IMR-90 (cell line): Measurements from ENCODE around the gene SOBP. TPM values are rescaled to one million over a fixed set of nuclear protein-coding genes. Genes with fewer than 3 reads are reported as not detected.

Experiments
- ATAC-seq: fragments of 200-7000 bp; cut with Tn5 transposase; 2 replicates; pipeline ENCODE4 v1.9.1; 2020; ENCODE audit warnings: low read depth, mild to moderate bottlenecking, moderate library complexity
- BruUV-seq: library from RNA; stranded (reverse); fragments of 400-500 nt; replicated peaks from 2 replicates; lab custom pipeline; 2021; lab: Mats Ljungman, UMichigan
- CTCF ChIA-PET: fragments of 300-600 bp; formaldehyde crosslinking; extraction: SDS; loops from one replicate; lab custom pipeline; 2021; ENCODE audit warnings: antibody characterized with exemption; lab: Yijun Ruan, JAX
- POLR2A ChIA-PET: fragments of 300-600 bp; sonication (Branson Sonifier 250); formaldehyde crosslinking; loops from one replicate; lab custom pipeline; 2022; ENCODE audit warnings: antibody characterized with exemption; ENCODE audit not compliant: unreplicated experiment; lab: Charles Lee
- DNase-seq: peaks from one replicate; pipeline ENCODE4 v3.0.0; 2013
- H2AFZ ChIP-seq: replicated peaks from 2 replicates; pipeline ENCODE3; 2013; ENCODE audit warnings: low read length, mild to moderate bottlenecking; ENCODE audit not compliant: poor library complexity
- H2AK5ac ChIP-seq: 2 replicates; pipeline ENCODE4 v1.6.1; 2013; ENCODE audit warnings: low read depth, low read length, inconsistent platforms
- H2AK9ac ChIP-seq: replicated peaks from 2 replicates; pipeline ENCODE3; 2013; ENCODE audit warnings: mild to moderate bottlenecking, low read depth, low read length, moderate library complexity; ENCODE audit not compliant: poor library complexity
- H2BK120ac ChIP-seq: 2 replicates; pipeline ENCODE4 v1.6.1; 2013; ENCODE audit warnings: low read depth, low read length, inconsistent platforms
- H2BK15ac ChIP-seq: 3 replicates; pipeline ENCODE4 v1.6.1; 2013; ENCODE audit warnings: low read depth, low read length, inconsistent platforms
- H2BK20ac ChIP-seq: 2 replicates; pipeline ENCODE4 v1.6.1; 2013; ENCODE audit warnings: low read depth, mild to moderate bottlenecking, inconsistent platforms, low read length, moderate library complexity
- H2BK5ac ChIP-seq: 2 replicates; pipeline ENCODE4 v1.6.1; 2013; ENCODE audit warnings: mild to moderate bottlenecking, low read depth, low read length, inconsistent platforms; ENCODE audit not compliant: poor library complexity, severe bottlenecking
- H3K14ac ChIP-seq: replicated peaks from 2 replicates; pipeline ENCODE4 v1.6.1; 2013; ENCODE audit warnings: low read depth, low read length, inconsistent platforms
- H3K18ac ChIP-seq: 2 replicates; pipeline ENCODE4 v1.6.1; 2013; ENCODE audit warnings: low read depth, low read length, control low read depth
- H3K23ac ChIP-seq: 2 replicates; pipeline ENCODE4 v1.6.1; 2013; ENCODE audit warnings: low read depth, low read length, inconsistent platforms
- H3K27ac ChIP-seq: 2 replicates; pipeline ENCODE4 v1.5.1; 2013; ENCODE audit warnings: mild to moderate bottlenecking, control low read depth, low read length; ENCODE audit not compliant: insufficient read depth
- H3K27me3 ChIP-seq: 2 replicates; pipeline ENCODE4 v1.6.1; 2013; ENCODE audit warnings: low read length; ENCODE audit not compliant: control insufficient read depth, insufficient read depth
- H3K36me3 ChIP-seq: 2 replicates; pipeline ENCODE4 v1.6.1; 2013; ENCODE audit warnings: low read length, mixed read lengths; ENCODE audit not compliant: control insufficient read depth, insufficient read depth
- H3K4ac ChIP-seq: 2 replicates; pipeline ENCODE4 v1.6.1; 2013; ENCODE audit warnings: low read depth, low read length, inconsistent platforms
- H3K4me1 ChIP-seq: 2 replicates; pipeline ENCODE4 v1.6.1; 2013; ENCODE audit warnings: low read length, mixed read lengths; ENCODE audit not compliant: control insufficient read depth, insufficient read depth
- H3K4me2 ChIP-seq: 2 replicates; pipeline ENCODE4 v1.6.1; 2013; ENCODE audit warnings: low read depth, mild to moderate bottlenecking, control low read depth, low read length, moderate library complexity
- H3K4me3 ChIP-seq: 2 replicates; pipeline ENCODE4 v1.5.1; 2013; ENCODE audit warnings: low read depth, mild to moderate bottlenecking, control low read depth, low read length, moderate library complexity; ENCODE audit not compliant: insufficient read depth
- H3K56ac ChIP-seq: 2 replicates; pipeline ENCODE4 v1.6.1; 2013; ENCODE audit warnings: low read length, inconsistent platforms; ENCODE audit not compliant: insufficient read depth; ENCODE audit errors: extremely low read depth
- H3K79me1 ChIP-seq, 2 experiments: 2 replicates each; pipeline ENCODE4 v1.6.1; 2013; ENCODE audit warnings: low read length in 2 of 2, inconsistent platforms in 1 of 2, low read depth in 1 of 2
- H3K9ac ChIP-seq: 2 replicates; pipeline ENCODE4 v1.6.1; 2013; ENCODE audit warnings: low read depth, low read length, control low read depth
- H3K9me1 ChIP-seq: 2 replicates; pipeline ENCODE4 v1.6.1; 2013; ENCODE audit warnings: low read length, inconsistent platforms; ENCODE audit not compliant: insufficient read depth
- H3K9me3 ChIP-seq: 2 replicates; pipeline ENCODE4 v1.6.1; 2013; ENCODE audit warnings: low read length; ENCODE audit not compliant: control insufficient read depth, insufficient read depth
- H4K20me1 ChIP-seq: 2 replicates; pipeline ENCODE4 v1.6.1; 2013; ENCODE audit warnings: low read length, inconsistent platforms; ENCODE audit not compliant: insufficient read depth
- H4K5ac ChIP-seq: 2 replicates; pipeline ENCODE4 v1.6.1; 2013; ENCODE audit warnings: mild to moderate bottlenecking, low read depth, low read length, control low read depth
- H4K8ac ChIP-seq, 2 experiments: 2 replicates each; pipeline ENCODE4 v1.6.1; 2013; ENCODE audit warnings: low read depth in 2 of 2, low read length in 2 of 2, control low read depth in 1 of 2, inconsistent platforms in 1 of 2
- H4K91ac ChIP-seq: 2 replicates; pipeline ENCODE4 v1.6.1; 2013; ENCODE audit warnings: low read depth, low read length, inconsistent platforms; ENCODE audit not compliant: insufficient read depth
- BHLHE40 ChIP-seq: fragments of 150-350 bp; IDR thresholded peaks from 2 replicates; pipeline ENCODE4 v1.6.1; 2016; ENCODE audit warnings: mild to moderate bottlenecking, low read depth, low read length
- CEBPB ChIP-seq: IDR thresholded peaks from 2 replicates; pipeline ENCODE4 v1.6.1; 2012; ENCODE audit warnings: low read depth, low read length, improper control_type of control experiment
- CTCF ChIP-seq: conservative IDR thresholded peaks from 2 replicates; pipeline ENCODE4 v1.5.1; 2012; ENCODE audit warnings: mild to moderate bottlenecking, low read depth, low read length, improper control_type of control experiment
- ELK1 ChIP-seq: fragments of 150-350 bp; IDR thresholded peaks from 2 replicates; pipeline ENCODE4 v1.6.1; 2016; ENCODE audit warnings: low read depth, mild to moderate bottlenecking, low read length, moderate library complexity, borderline replicate concordance
- FOS ChIP-seq: fragments of 150-350 bp; IDR thresholded peaks from 2 replicates; pipeline ENCODE4 v1.6.1; 2016; ENCODE audit warnings: low read depth, low read length
- MAFK ChIP-seq: IDR thresholded peaks from 2 replicates; pipeline ENCODE4 v1.6.1; 2012; ENCODE audit warnings: low read depth, low read length, improper control_type of control experiment
- MAZ ChIP-seq: IDR thresholded peaks from 2 replicates; pipeline ENCODE4 v1.6.1; 2012; ENCODE audit warnings: low read depth, mild to moderate bottlenecking, low read length, improper control_type of control experiment, moderate library complexity, borderline replicate concordance
- MXI1 ChIP-seq: IDR thresholded peaks from 2 replicates; pipeline ENCODE4 v1.6.1; 2012; ENCODE audit warnings: low read depth, mild to moderate bottlenecking, low read length, moderate library complexity, borderline replicate concordance
- NFE2L2 ChIP-seq: fragments of 150-350 bp; IDR thresholded peaks from 2 replicates; pipeline ENCODE4 v1.6.1; 2016; ENCODE audit warnings: low read depth, mild to moderate bottlenecking, low read length
- POLR2A ChIP-seq: IDR thresholded peaks from 2 replicates; pipeline ENCODE4 v1.6.1; 2012; ENCODE audit warnings: mild to moderate bottlenecking, low read depth, low read length
- RAD21 ChIP-seq: IDR thresholded peaks from 2 replicates; pipeline ENCODE4 v1.6.1; 2012; ENCODE audit warnings: low read length, improper control_type of control experiment
- RCOR1 ChIP-seq: IDR thresholded peaks from 2 replicates; pipeline ENCODE4 v1.6.1; 2012; ENCODE audit warnings: mild to moderate bottlenecking, low read length, improper control_type of control experiment; ENCODE audit not compliant: insufficient replicate concordance
- RFX5 ChIP-seq: IDR thresholded peaks from 2 replicates; pipeline ENCODE4 v1.8.0; 2012; ENCODE audit warnings: low read depth, mild to moderate bottlenecking, low read length, moderate library complexity
- SMC3 ChIP-seq: fragments of 150-350 bp; IDR thresholded peaks from 2 replicates; pipeline ENCODE4 v1.6.1; 2016; ENCODE audit warnings: low read depth, mild to moderate bottlenecking, antibody characterized with exemption, low read length, moderate library complexity
- USF2 ChIP-seq: fragments of 150-350 bp; IDR thresholded peaks from 2 replicates; pipeline ENCODE4 v1.6.1; 2017; ENCODE audit warnings: mild to moderate bottlenecking, antibody characterized with exemption, low read length, low read depth
- WGBS, 2 experiments: methylation state at CpG; one replicate each; pipeline versions ENCODE4 v1.1.5 to v1.1.7; 2013; ENCODE audit warnings: missing lambda C conversion rate in 2 of 2; ENCODE audit not compliant: insufficient read length in 1 of 2; ENCODE audit errors: extremely low coverage in 2 of 2; 5-methylcytosine and 5-hydroxymethylcytosine counted together
- dilution Hi-C: fragments of 300-500 bp; cut with HindIII; formaldehyde crosslinking; loops from one replicate; pipeline ENCODE4 v1.14.3; 2018; ENCODE audit warnings: low sequenced_read_pairs; ENCODE audit not compliant: unreplicated experiment
- in situ Hi-C: fragments of 300-500 bp; cut with MboI; formaldehyde crosslinking; loops from 3 replicates; pipeline ENCODE4 v1.14.3; 2019; ENCODE audit warnings: low sequenced_read_pairs, inconsistent platforms, mixed read lengths
- intact Hi-C: fragments of 100-400 bp; cut with micrococcal nuclease; formaldehyde crosslinking; loops from 2 replicates; pipeline ENCODE4 v1.10.0; 2022
- polyA plus RNA-seq, 3 experiments: library from polyadenylated mRNA; depleted of rRNA; stranded (reverse); fragments of >200 nt; gene quantifications; 2 replicates each; pipeline ENCODE4 v1.2.3, GENCODE V29; 2012; ENCODE audit warnings: low replicate concordance in 1 of 3
- total RNA-seq: library from RNA; depleted of rRNA; stranded (reverse); fragments of >200 nt; gene quantifications from 2 replicates; pipeline ENCODE4 v1.2.3, GENCODE V29; 2012

The SOBP gene
- total and polyA plus RNA-seq, 2 of the 4 experiments (the other 2 are of a cell fraction), result 0.60 to 0.72 TPM

- CTCF ChIA-PET, result interaction anchor here (1.2 kb wide), 1 partner anchor 63 kb away, joined by 4 read pairs; no protein-coding TSS in a partner anchor
These were observed 131.5 kb downstream of the SOBP start for GRCh38 chr6:107621229-107621937.

More at GRCh38 chr6:107621229-107621937, 131.5 kb downstream of the SOBP start:
- no peaks in the 10 kb centered on the region; the same call in 1 of the 2 replicates for H3K9me1 ChIP-seq
- H4K8ac ChIP-seq, result no peak overlapping the region
- no CpG with 5 or more reads among the region's 6 CpGs for WGBS, 2 experiments
- TF ChIP-seq USF2 (no peak), RAD21 (no peak), RCOR1 (no peak), MXI1 (no peak), NFE2L2 (no peak), SMC3 (no peak), BHLHE40 (no peak), MAFK (no peak), POLR2A (no peak), MAZ (no peak), FOS (no peak), ELK1 (no peak), RFX5 (no peak), CEBPB (no peak), CTCF (no peak)
- H3K9me3 ChIP-seq, result no peaks in the 10 kb centered on the region
- H3K4me3 ChIP-seq, result no peak overlapping the region
- no peak overlapping the region for H3K27ac ChIP-seq
- H3K18ac ChIP-seq, result no peak overlapping the region
- dilution Hi-C loops (no loop called here), in situ Hi-C loops (no loop called here), intact Hi-C loops (no loop called here)
- H2BK120ac ChIP-seq, result no peak overlapping the region
- no peak overlapping the region for H2AFZ ChIP-seq
- H3K4me2 ChIP-seq, result no peak overlapping the region
- no peak overlapping the region for H3K4ac ChIP-seq
- no peak overlapping the region for H3K14ac ChIP-seq
- H2BK15ac ChIP-seq, result no peak overlapping the region
- DNase-seq (no peak), ATAC-seq (no peak)
- no peak overlapping the region for H4K5ac ChIP-seq
- no TSS peak for BruUV-seq
- H3K23ac ChIP-seq, result no peak overlapping the region
- H4K20me1 ChIP-seq, result no peaks in the 10 kb centered on the region
- no peaks in the 10 kb centered on the region for H3K36me3 ChIP-seq
- peaks cover 3% of the 10 kb centered on the region; the same call in 1 of the 2 replicates for H3K4me1 ChIP-seq
- H3K9ac ChIP-seq, result no peak overlapping the region
- no peak overlapping the region for H3K56ac ChIP-seq
- no peaks in the 10 kb centered on the region for H3K79me1 ChIP-seq
- no peaks in the 10 kb centered on the region for H3K27me3 ChIP-seq
- no peak overlapping the region for H4K91ac ChIP-seq
- H2BK5ac ChIP-seq, result no peak overlapping the region
- POLR2A ChIA-PET, result no interaction called here
- H2AK5ac ChIP-seq, result no peak overlapping the region
- no peak overlapping the region for H2AK9ac ChIP-seq
- no peak overlapping the region for H2BK20ac ChIP-seq
